Measurements from ENCODE around the gene SERPINA5. TPM values are rescaled to one million over a fixed set of nuclear protein-coding genes. Genes with fewer than 3 reads are reported as not detected.

SERPINA5 gene
- total and polyA plus RNA-seq, 2 of the 8 experiments (the other 6 are each of a cell fraction or from before 2014, with no cell fraction given), result 1.8 to 1.9 TPM

DNA sequence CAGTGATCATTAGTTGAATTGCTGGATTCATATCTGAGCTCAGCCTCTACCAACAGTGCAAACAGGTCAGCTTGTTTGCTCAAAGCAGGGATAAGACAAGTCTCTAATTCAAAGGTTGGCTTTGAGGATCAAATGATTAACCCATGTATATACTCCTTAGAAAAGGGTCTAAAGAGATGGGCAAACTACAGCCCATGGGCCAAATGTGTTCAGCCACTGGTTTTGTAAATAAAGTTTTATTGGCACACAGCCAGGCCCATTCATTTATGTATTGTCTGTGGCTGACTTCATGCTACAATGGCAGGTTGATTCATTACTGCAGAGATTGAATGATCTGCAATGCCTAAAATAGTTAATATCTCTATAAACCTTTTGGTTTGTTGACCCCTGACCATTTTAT, 16.8 kb upstream of the SERPINA5 start (continued):
- TF ChIP-seq, protein P1, sequence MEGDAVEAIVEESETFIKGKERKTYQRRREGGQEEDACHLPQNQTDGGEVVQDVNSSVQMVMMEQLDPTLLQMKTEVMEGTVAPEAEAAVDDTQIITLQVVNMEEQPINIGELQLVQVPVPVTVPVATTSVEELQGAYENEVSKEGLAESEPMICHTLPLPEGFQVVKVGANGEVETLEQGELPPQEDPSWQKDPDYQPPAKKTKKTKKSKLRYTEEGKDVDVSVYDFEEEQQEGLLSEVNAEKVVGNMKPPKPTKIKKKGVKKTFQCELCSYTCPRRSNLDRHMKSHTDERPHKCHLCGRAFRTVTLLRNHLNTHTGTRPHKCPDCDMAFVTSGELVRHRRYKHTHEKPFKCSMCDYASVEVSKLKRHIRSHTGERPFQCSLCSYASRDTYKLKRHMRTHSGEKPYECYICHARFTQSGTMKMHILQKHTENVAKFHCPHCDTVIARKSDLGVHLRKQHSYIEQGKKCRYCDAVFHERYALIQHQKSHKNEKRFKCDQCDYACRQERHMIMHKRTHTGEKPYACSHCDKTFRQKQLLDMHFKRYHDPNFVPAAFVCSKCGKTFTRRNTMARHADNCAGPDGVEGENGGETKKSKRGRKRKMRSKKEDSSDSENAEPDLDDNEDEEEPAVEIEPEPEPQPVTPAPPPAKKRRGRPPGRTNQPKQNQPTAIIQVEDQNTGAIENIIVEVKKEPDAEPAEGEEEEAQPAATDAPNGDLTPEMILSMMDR (IDR thresholded peaks at IDR 0.05; ENCODE audit: control extremely low read depth in 1 of 3, insufficient read depth in 1 of 3, low read depth in 1 of 3, low read length in 3 of 3), result no peak
- TF ChIP-seq TAF7 (optimal IDR thresholded peaks at IDR 0.05; ENCODE audit: borderline replicate concordance, low read depth, low read length), result no peak
- TF ChIP-seq HDAC6 (IDR thresholded peaks at IDR 0.05; ENCODE audit: low read depth, low read length), result no peak
- no peak for TF ChIP-seq ASH2L (IDR thresholded peaks at IDR 0.05; ENCODE audit: low read length)
- TF ChIP-seq KDM5A (IDR thresholded peaks at IDR 0.05; ENCODE audit: low read length), result no peak
- TF ChIP-seq, protein P2, sequence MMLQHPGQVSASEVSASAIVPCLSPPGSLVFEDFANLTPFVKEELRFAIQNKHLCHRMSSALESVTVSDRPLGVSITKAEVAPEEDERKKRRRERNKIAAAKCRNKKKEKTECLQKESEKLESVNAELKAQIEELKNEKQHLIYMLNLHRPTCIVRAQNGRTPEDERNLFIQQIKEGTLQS (IDR thresholded peaks at IDR 0.05; ENCODE audit: insufficient read depth, low read depth, low read length), result no peak
- TF ChIP-seq, protein P3, sequence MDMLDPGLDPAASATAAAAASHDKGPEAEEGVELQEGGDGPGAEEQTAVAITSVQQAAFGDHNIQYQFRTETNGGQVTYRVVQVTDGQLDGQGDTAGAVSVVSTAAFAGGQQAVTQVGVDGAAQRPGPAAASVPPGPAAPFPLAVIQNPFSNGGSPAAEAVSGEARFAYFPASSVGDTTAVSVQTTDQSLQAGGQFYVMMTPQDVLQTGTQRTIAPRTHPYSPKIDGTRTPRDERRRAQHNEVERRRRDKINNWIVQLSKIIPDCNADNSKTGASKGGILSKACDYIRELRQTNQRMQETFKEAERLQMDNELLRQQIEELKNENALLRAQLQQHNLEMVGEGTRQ (IDR thresholded peaks at IDR 0.05; ENCODE audit: low read length), result no peak

Data from H1 (cell line).